Liver (tissue), 9 donors: ENCODE results near the gene PPP2CA. TPM values are rescaled to one million over a fixed set of nuclear protein-coding genes. Genes with fewer than 3 reads are reported as not detected.

ENCODE experiments used
- DNase-seq: peaks from one replicate; pipeline ENCODE4 v3.0.0-alpha.2; 2017; ENCODE audit warnings: low spot score
- H3K27ac ChIP-seq, 2 donors: one replicate each; pipeline ENCODE4 v1.7.0; 2013; ENCODE audit warnings: inconsistent platforms in 2 of 2, low read length in 2 of 2, control low read depth in 1 of 2, low read depth in 1 of 2, mild to moderate bottlenecking in 1 of 2
- H3K27me3 ChIP-seq, 4 donors: one replicate each; pipeline versions ENCODE4 v1.6.1 to v1.7.0; 2013; ENCODE audit warnings: low read length in 3 of 4, inconsistent platforms in 1 of 4, mild to moderate bottlenecking in 1 of 4, moderate library complexity in 1 of 4; ENCODE audit not compliant: control insufficient read depth in 4 of 4, insufficient read depth in 4 of 4
- H3K36me3 ChIP-seq, 4 donors: one replicate each; pipeline versions ENCODE4 v1.6.1 to v1.7.0; 2013; ENCODE audit warnings: low read length in 3 of 4, mild to moderate bottlenecking in 3 of 4, low read depth in 1 of 4, moderate library complexity in 1 of 4; ENCODE audit not compliant: control insufficient read depth in 4 of 4, insufficient read depth in 3 of 4
- H3K4me1 ChIP-seq, 4 donors: one replicate each; pipeline versions ENCODE4 v1.6.1 to v1.7.0; 2013; ENCODE audit warnings: low read length in 3 of 4, mild to moderate bottlenecking in 3 of 4, moderate library complexity in 1 of 4; ENCODE audit not compliant: control insufficient read depth in 4 of 4, insufficient read depth in 4 of 4
- H3K4me3 ChIP-seq, 3 donors: one replicate each; pipeline versions ENCODE4 v1.6.1 to v1.7.0; 2013; ENCODE audit warnings: low read length in 3 of 3, control low read depth in 1 of 3, low read depth in 1 of 3, mild to moderate bottlenecking in 1 of 3
- H3K9ac ChIP-seq, 2 donors: one replicate each; pipeline ENCODE4 v1.7.0; 2013; ENCODE audit warnings: low read length in 2 of 2, mild to moderate bottlenecking in 2 of 2, moderate library complexity in 2 of 2, control low read depth in 1 of 2, low read depth in 1 of 2
- H3K9me3 ChIP-seq, 4 donors: one replicate each; pipeline versions ENCODE4 v1.6.1 to v1.7.0; 2013; ENCODE audit warnings: low read length in 3 of 4; ENCODE audit not compliant: control insufficient read depth in 4 of 4
- ATF3 ChIP-seq: IDR thresholded peaks from 2 replicates; pipeline ENCODE4 v1.6.1; 2016; ENCODE audit warnings: antibody characterized with exemption
- CTCF ChIP-seq: fragments of 150-350 bp; IDR thresholded peaks from 2 replicates; pipeline ENCODE4 v1.5.1; 2017; ENCODE audit warnings: improper control_type of control experiment, low read depth, low read length; ENCODE audit not compliant: missing input control
- EGR1 ChIP-seq, 2 donors: IDR thresholded peaks; 2 replicates each; pipeline ENCODE4 v1.6.1; 2016 to 2018; ENCODE audit warnings: antibody characterized with exemption in 2 of 2, low read depth in 2 of 2
- FOXA1 ChIP-seq: IDR thresholded peaks from 2 replicates; pipeline ENCODE4 v1.6.1; 2016; ENCODE audit warnings: antibody characterized with exemption
- FOXA2 ChIP-seq: IDR thresholded peaks from 2 replicates; pipeline ENCODE4 v1.6.1; 2016; ENCODE audit warnings: antibody characterized with exemption
- HNF4G ChIP-seq: IDR thresholded peaks from 2 replicates; pipeline ENCODE4 v1.6.1; 2016; ENCODE audit warnings: antibody characterized with exemption
- JUND ChIP-seq, 2 donors: IDR thresholded peaks; 2 replicates each; pipeline ENCODE4 v1.6.1; 2016; ENCODE audit warnings: antibody characterized with exemption in 2 of 2
- MAX ChIP-seq: IDR thresholded peaks from 2 replicates; pipeline ENCODE4 v1.6.1; 2016; ENCODE audit warnings: antibody characterized with exemption
- NR2F2 ChIP-seq: IDR thresholded peaks from 2 replicates; pipeline ENCODE4 v1.6.1; 2016; ENCODE audit warnings: antibody characterized with exemption
- RAD21 ChIP-seq, 2 donors: IDR thresholded peaks; 2 replicates each; pipeline ENCODE4 v1.6.1; 2016; ENCODE audit warnings: antibody characterized with exemption in 2 of 2, mild to moderate bottlenecking in 2 of 2
- REST ChIP-seq: IDR thresholded peaks from 2 replicates; pipeline ENCODE4 v1.6.1; 2016; ENCODE audit warnings: antibody characterized with exemption, mild to moderate bottlenecking
- SP1 ChIP-seq: IDR thresholded peaks from 2 replicates; pipeline ENCODE4 v1.6.1; 2018; ENCODE audit warnings: antibody characterized with exemption, mild to moderate bottlenecking
- TAF1 ChIP-seq: conservative IDR thresholded peaks from 2 replicates; pipeline ENCODE4 v1.6.1; 2016; ENCODE audit warnings: antibody characterized with exemption, mild to moderate bottlenecking
- YY1 ChIP-seq: IDR thresholded peaks from 2 replicates; pipeline ENCODE4 v1.6.1; 2016; ENCODE audit warnings: antibody characterized with exemption, mild to moderate bottlenecking
- WGBS: extraction: QIAGEN DNeasy Blood & Tissue Kit; methylation state at CpG from one replicate; pipeline ENCODE4 v1.1.7; 2013; 5-methylcytosine and 5-hydroxymethylcytosine counted together
- polyA plus RNA-seq, 2 donors: library from polyadenylated mRNA; stranded (reverse) in 1 of 2; unstranded in 1 of 2; fragments of 200-250 nt in 1 of 2; fragments of >200 nt in 1 of 2; fragmentation: Nextera tagmentation in 1 of 2; extraction: Ambion mirVana in 1 of 2; gene quantifications; one replicate each; pipeline versions ENCODE4 v1.2.1 to v1.2.3, GENCODE V29; 2013 to 2015
- total RNA-seq, 2 donors: library from RNA; depleted of rRNA; stranded (reverse); fragments of >200 nt; gene quantifications; one replicate each; pipeline ENCODE4 v1.2.3, GENCODE V29; 2014
- TF ChIP-seq, protein P1 (sequence below): IDR thresholded peaks from 2 replicates; pipeline ENCODE4 v1.6.1; 2016; ENCODE audit warnings: antibody characterized with exemption
- donor health status: healthy.
- donor health status: healthy.
- donor health status: healthy.
- donor health status: healthy.
- donor health status: healthy.

The PPP2CA gene
- total and polyA plus RNA-seq, 4 donors = 43.3 to 71.6 (median 55.1) TPM

- H3K4me3 ChIP-seq = no peak overlapping the region
- WGBS = 95% methylated on average over 3 of the region's 3 CpGs
- H3K27me3 ChIP-seq = no peaks in the 10 kb centered on the region
- DNase-seq = no peak
- TF ChIP-seq TAF1 = no peak
- TF ChIP-seq FOXA1 = no peak
- no peak for TF ChIP-seq CTCF
- no peak for TF ChIP-seq RAD21 (IDR thresholded peaks at IDR 0.05)
- no peak for TF ChIP-seq ATF3
- TF ChIP-seq MAX = no peak
- TF ChIP-seq, protein P1, sequence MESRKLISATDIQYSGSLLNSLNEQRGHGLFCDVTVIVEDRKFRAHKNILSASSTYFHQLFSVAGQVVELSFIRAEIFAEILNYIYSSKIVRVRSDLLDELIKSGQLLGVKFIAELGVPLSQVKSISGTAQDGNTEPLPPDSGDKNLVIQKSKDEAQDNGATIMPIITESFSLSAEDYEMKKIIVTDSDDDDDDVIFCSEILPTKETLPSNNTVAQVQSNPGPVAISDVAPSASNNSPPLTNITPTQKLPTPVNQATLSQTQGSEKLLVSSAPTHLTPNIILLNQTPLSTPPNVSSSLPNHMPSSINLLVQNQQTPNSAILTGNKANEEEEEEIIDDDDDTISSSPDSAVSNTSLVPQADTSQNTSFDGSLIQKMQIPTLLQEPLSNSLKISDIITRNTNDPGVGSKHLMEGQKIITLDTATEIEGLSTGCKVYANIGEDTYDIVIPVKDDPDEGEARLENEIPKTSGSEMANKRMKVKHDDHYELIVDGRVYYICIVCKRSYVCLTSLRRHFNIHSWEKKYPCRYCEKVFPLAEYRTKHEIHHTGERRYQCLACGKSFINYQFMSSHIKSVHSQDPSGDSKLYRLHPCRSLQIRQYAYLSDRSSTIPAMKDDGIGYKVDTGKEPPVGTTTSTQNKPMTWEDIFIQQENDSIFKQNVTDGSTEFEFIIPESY = no peak
- TF ChIP-seq FOXA2 = no peak
- no peak for TF ChIP-seq SP1
- TF ChIP-seq HNF4G = no peak
- TF ChIP-seq JUND (IDR thresholded peaks at IDR 0.05) = no peak
- TF ChIP-seq NR2F2 = no peak
- TF ChIP-seq YY1 = no peak
- no peak for TF ChIP-seq EGR1 (IDR thresholded peaks at IDR 0.05; ENCODE audit: low read depth in 2 of 2)
- H3K4me1 ChIP-seq = peaks cover 1 to 25% (median 17%) of the 10 kb centered on the region in 4 donors
- H3K9ac ChIP-seq = no peak overlapping the region
- no peak overlapping the region for H3K27ac ChIP-seq
- no peaks in the 10 kb centered on the region for H3K9me3 ChIP-seq
- H3K36me3 ChIP-seq = no peaks in the 10 kb centered on the region
Observed at GRCh38 chr5:134227776-134228175, 1.9 kb upstream of the PPP2CA start.

DNA sequence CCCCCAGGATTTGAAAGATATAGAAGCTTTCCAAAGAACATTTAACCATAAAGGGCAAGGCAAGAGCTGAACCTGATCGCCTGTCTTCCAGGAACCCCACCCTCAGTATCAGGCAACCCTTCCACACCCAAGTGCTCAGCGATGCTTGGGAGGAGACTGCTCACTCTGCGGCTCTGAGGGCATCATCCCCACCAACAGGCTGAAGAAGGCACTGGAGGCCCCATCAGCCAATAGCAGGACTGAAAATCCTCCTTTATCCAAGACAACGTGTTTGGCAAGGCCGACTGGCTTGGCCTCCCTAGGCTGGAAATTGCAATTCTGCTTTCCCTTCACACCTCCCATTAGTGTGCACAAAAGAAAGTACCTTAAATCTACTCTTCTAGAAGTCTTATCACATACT lies 1.4 kb upstream of the PPP2CA start:
- Histone ChIP-seq H3K9ac (peak overlapping the region in 1 of 2 donors; percentile 86), H3K36me3 (no peaks in the 10 kb centered on the region), H3K27ac (peak overlapping the region in 1 of 2 donors; percentile 98), H3K27me3 (no peaks in the 10 kb centered on the region), H3K9me3 (no peaks in the 10 kb centered on the region), H3K4me1 (peaks cover 1 to 31% (median 21%) of the 10 kb centered on the region in 4 donors), H3K4me3 (peak overlapping the region in 1 of 3 donors; percentile 98)
- TF ChIP-seq REST = no peak
- no peak for TF ChIP-seq MAX
- TF ChIP-seq YY1 = no peak
- TF ChIP-seq TAF1 = no peak
- no peak for TF ChIP-seq RAD21 (IDR thresholded peaks at IDR 0.05)
- no peak for TF ChIP-seq FOXA2
- TF ChIP-seq SP1 = no peak
- DNase-seq = peak; percentile 66
- WGBS = 77% methylated on average over 5 of the region's 5 CpGs
